Heart left ventricle (tissue), 16 donors: ENCODE measurements around the gene USF2. TPM values are rescaled to one million over a fixed set of nuclear protein-coding genes. Genes with fewer than 3 reads are reported as not detected.

ENCODE experiments used
- ATAC-seq, 4 donors: fragments of 200-7000 bp; cut with Tn5 transposase; one replicate each; pipeline ENCODE4 v1.9.1; 2020 to 2022; ENCODE audit warnings: moderate library complexity in 4 of 4, mild to moderate bottlenecking in 3 of 4, moderate number of reproducible peaks in 1 of 4
- DNase-seq, 5 donors: peaks; one replicate each; pipeline ENCODE4 v3.0.0-alpha.2; 2020
- H3K27ac ChIP-seq, 12 donors: fragments of 200-600 bp; sonication (generic) in 4 of 12; one replicate each; pipeline versions ENCODE4 v1.5.0 to v1.8.0; 2016 to 2022; ENCODE audit warnings: mild to moderate bottlenecking in 2 of 12
- H3K27me3 ChIP-seq, 9 donors: fragments of 200-600 bp; sonication (generic) in 2 of 9; one replicate each; pipeline versions ENCODE4 v1.5.1 to v1.8.0; 2016 to 2022; ENCODE audit warnings: mild to moderate bottlenecking in 3 of 9
- H3K36me3 ChIP-seq, 9 donors: fragments of 200-600 bp; sonication (generic) in 2 of 9; one replicate each; pipeline versions ENCODE4 v1.5.0 to v1.8.0; 2018 to 2022; ENCODE audit warnings: mild to moderate bottlenecking in 2 of 9
- H3K4me1 ChIP-seq, 12 donors: fragments of 200-600 bp; sonication (generic) in 4 of 12; one replicate each; pipeline versions ENCODE4 v1.5.0 to v1.8.0; 2016 to 2022; ENCODE audit warnings: mild to moderate bottlenecking in 3 of 12
- H3K4me3 ChIP-seq, 12 donors: fragments of 200-600 bp; sonication (generic) in 4 of 12; one replicate each; pipeline versions ENCODE4 v1.5.0 to v1.8.0; 2017 to 2022; ENCODE audit warnings: mild to moderate bottlenecking in 9 of 12, moderate library complexity in 4 of 12
- H3K9me3 ChIP-seq, 12 donors: fragments of 200-600 bp; sonication (generic) in 4 of 12; one replicate each; pipeline versions ENCODE4 v1.5.0 to v1.8.0; 2016 to 2022; ENCODE audit warnings: mild to moderate bottlenecking in 1 of 12
- CTCF ChIP-seq, 12 donors: fragments of 200-600 bp; sonication (generic) in 4 of 12; IDR thresholded peaks; one replicate each; pipeline versions ENCODE4 v1.5.0 to v1.8.0; 2018 to 2022; ENCODE audit warnings: antibody characterized with exemption in 12 of 12, mild to moderate bottlenecking in 5 of 12
- POLR2A ChIP-seq, 2 donors: fragments of 450-650 bp; IDR thresholded peaks; one replicate each; pipeline ENCODE4 v1.6.1; 2017; ENCODE audit warnings: antibody characterized with exemption in 2 of 2, mild to moderate bottlenecking in 2 of 2, moderate library complexity in 2 of 2
- WGBS, 4 donors: extraction: QIAGEN DNeasy Blood & Tissue Kit in 2 of 4; methylation state at CpG; one replicate each; pipeline versions ENCODE4 v1.1.5 to v1.1.7; 2013 to 2018; 5-methylcytosine and 5-hydroxymethylcytosine counted together
- intact Hi-C, 10 donors: fragments of 100-400 bp; cut with DNase I; formaldehyde crosslinking; loops; one replicate each; pipeline versions ENCODE4 v1.11.1 to v1.14.2; 2022
- polyA plus RNA-seq, 2 donors: library from polyadenylated mRNA; stranded (reverse); fragments of 200-250 nt; gene quantifications; one replicate each; pipeline ENCODE4 v1.2.3, GENCODE V29; 2013
- total RNA-seq, 9 donors: library from RNA; depleted of rRNA in 2 of 9; stranded (reverse); fragments of >200 nt in 2 of 9; fragmentation: NEBNext Ultra II Directional in 3 of 9; extraction: Animal tissue kit (Norgen Biotek cat#: 25700) in 3 of 9; gene quantifications; one replicate each; pipeline versions ENCODE4 v1.1.0 to v1.2.4, GENCODE V29; 2016 to 2023
- donor health status: ischemic (EF 13 %, LVEDD 7.1; RV severe dilation, severe dysfunction).
- donor health status: healthy with polysubstance abuse.
- donor health status: DM: no; HTN: yes; CAD: no.
- donor health status: DM: no; HTN: no; CAD: no.
- donor health status: ischemic (EF 25% LVEDD 6.9; RV normal size, moderate dysfunction).
- donor health status: ischemic (EF 25% LVEDD 5.7; RV mildly dilated, moderate dysfunction).
- donor health status: healthy.
- donor health status: DM: yes; HTN: yes; CAD: no.
- donor health status: ischemic (EF 35%, LVEDD 5.7; RV mildly dilated, moderate dysfunction).
- donor health status: nonischemic (EF 11% LVEDD 7.7; RV severe dilation, severe dysfunction).
- donor health status: DM: yes; HTN: yes; CAD: no.
- donor health status: PGD.
- donor health status: ischemic (EF 29% LVEDD 5.4; RV normal size, mild dysfunction).
- donor health status: nonischemic (EF 23%, LVEDD 6.1; RV moderate dilation, normal function).

The USF2 gene
- total and polyA plus RNA-seq, 11 donors, result 134 to 251 (median 159) TPM

GRCh38 chr19:35328851-35329285, 60.1 kb downstream of the USF2 start, which contains the start of gene CD22:
Gene CD22 (plus strand): TSS chr19:35329187. CDS start chr19:35332041, 2,854 bp downstream.
- DNase-seq, result peak in 1 of 5 donors; percentile 29
- TF ChIP-seq CTCF (IDR thresholded peaks at IDR 0.05), result no peak
- no peak for TF ChIP-seq POLR2A (IDR thresholded peaks at IDR 0.05)
- 68 to 81% (median 77%) methylated on average over 12 of the region's 12 CpGs for WGBS, 4 donors
- no peaks in the 10 kb centered on the region for H3K36me3 ChIP-seq
- no peak for ATAC-seq
- H3K27me3 ChIP-seq, result peaks cover 0 to 41% (median 9%) of the 10 kb centered on the region in 9 donors
- no peak within 1 kb of the TSS for H3K4me3 ChIP-seq
- intact Hi-C loops, result no loop called here
- no peak within 1 kb of the TSS for H3K27ac ChIP-seq
- no peaks in the 10 kb centered on the region for H3K4me1 ChIP-seq
- H3K9me3 ChIP-seq, result no peaks in the 10 kb centered on the region

GRCh38 chr19:35329323-35329722, 60.6 kb downstream of the USF2 start:
- intact Hi-C loops, result no loop called here
- ATAC-seq (no peak), DNase-seq (peak in 1 of 5 donors; percentile 28)
- Histone ChIP-seq H3K4me1 (no peaks in the 10 kb centered on the region), H3K36me3 (no peaks in the 10 kb centered on the region), H3K9me3 (no peaks in the 10 kb centered on the region), H3K4me3 (no peak overlapping the region), H3K27ac (no peak overlapping the region), H3K27me3 (peaks cover 0 to 46% (median 9%) of the 10 kb centered on the region in 9 donors)
- 77 to 91% (median 85%) methylated on average over 4 of the region's 4 CpGs for WGBS, 4 donors
- TF ChIP-seq CTCF (IDR thresholded peaks at IDR 0.05), result no peak
- no peak for TF ChIP-seq POLR2A (IDR thresholded peaks at IDR 0.05)

Other genes starting within 250 kb of the USF2 start
- 10 to 100 TPM; 22.1 to 68.3 (median 32.4) TPM for gene SCN1B, start 238.5 kb upstream of the USF2 start, total RNA-seq
- 10 to 100 TPM; 19.7 to 64.4 TPM for gene SCN1B, start 238.5 kb upstream of the USF2 start, polyA plus RNA-seq
- gene HPN, start 227.2 kb upstream of the USF2 start, total RNA-seq, result 10 to 100 TPM in 1 of 9 donors, 1 to 10 TPM in 8; 1.1 to 13.4 (median 3.3) TPM
- 1 to 10 TPM in 1 of 2 donors, under 1 TPM in 1; 0.80 to 1.4 TPM for gene HPN, start 227.2 kb upstream of the USF2 start, polyA plus RNA-seq
- 1 to 10 TPM in 2 of 9 donors, under 1 TPM in 4, not detected in 3; 0.37 to 2.5 (median 0.80) TPM for gene FXYD3, start 153.1 kb upstream of the USF2 start, total RNA-seq
- gene FXYD3, start 153.1 kb upstream of the USF2 start, polyA plus RNA-seq, result 1 to 10 TPM in 1 of 2 donors, under 1 TPM in 1; 0.98 to 1.1 TPM
- gene LGI4, start 133.9 kb upstream of the USF2 start, total RNA-seq, result 10 to 100 TPM in 3 of 9 donors, 1 to 10 TPM in 6; 2.2 to 15.1 (median 6.0) TPM
- gene LGI4, start 133.9 kb upstream of the USF2 start, polyA plus RNA-seq, result 10 to 100 TPM in 1 of 2 donors, 1 to 10 TPM in 1; 4.2 to 14.2 TPM
- 100 to 1,000 TPM; 261 to 631 (median 412) TPM for gene FXYD1, start 130.1 kb upstream of the USF2 start, total RNA-seq
- 100 to 1,000 TPM; 129 to 439 TPM for gene FXYD1, start 130.1 kb upstream of the USF2 start, polyA plus RNA-seq
- under 1 TPM in 3 of 9 donors, not detected in 6; 0.21 to 0.52 (median 0.28) TPM for gene FXYD7, start 125.7 kb upstream of the USF2 start, total RNA-seq
- not detected for gene FXYD7, start 125.7 kb upstream of the USF2 start, polyA plus RNA-seq
- 10 to 100 TPM; 15.3 to 87.9 (median 19.5) TPM for gene FXYD5, start 114.2 kb upstream of the USF2 start, total RNA-seq
- gene FXYD5, start 114.2 kb upstream of the USF2 start, polyA plus RNA-seq, result 10 to 100 TPM; 31.0 to 59.2 TPM
- gene FAM187B, start 40.2 kb upstream of the USF2 start, total RNA-seq, result not detected
- gene FAM187B, start 40.2 kb upstream of the USF2 start, polyA plus RNA-seq, result under 1 TPM in 1 of 2 donors, not detected in 1; 0.06 TPM
- gene LSR, start 20.0 kb upstream of the USF2 start, total RNA-seq, result 1 to 10 TPM; 2.8 to 9.0 (median 5.3) TPM
- gene LSR, start 20.0 kb upstream of the USF2 start, polyA plus RNA-seq, result 10 to 100 TPM in 1 of 2 donors, 1 to 10 TPM in 1; 4.8 to 10.5 TPM
- 1 to 10 TPM in 2 of 9 donors, under 1 TPM in 2, not detected in 5; 0.19 to 2.4 (median 1.1) TPM for gene HAMP, start 13.6 kb downstream of the USF2 start, total RNA-seq
- 10 to 100 TPM in 1 of 2 donors, not detected in 1; 22.0 TPM for gene HAMP, start 13.6 kb downstream of the USF2 start, polyA plus RNA-seq
- gene MAG, start 23.2 kb downstream of the USF2 start, total RNA-seq, result under 1 TPM in 1 of 9 donors, not detected in 8; 0.72 TPM
- under 1 TPM in 1 of 2 donors, not detected in 1; 0.30 TPM for gene MAG, start 23.2 kb downstream of the USF2 start, polyA plus RNA-seq
- 1 to 10 TPM in 5 of 9 donors, under 1 TPM in 2, not detected in 2; 0.20 to 3.3 (median 1.2) TPM for gene CD22, start 60.2 kb downstream of the USF2 start, total RNA-seq
- under 1 TPM; 0.11 to 0.36 TPM for gene CD22, start 60.2 kb downstream of the USF2 start, polyA plus RNA-seq
- gene FFAR1, start 78.9 kb downstream of the USF2 start, total RNA-seq, result not detected
- not detected for gene FFAR1, start 78.9 kb downstream of the USF2 start, polyA plus RNA-seq
- gene FFAR3, start 89.5 kb downstream of the USF2 start, total RNA-seq, result under 1 TPM in 1 of 9 donors, not detected in 8; 0.96 TPM
- under 1 TPM; 0.11 to 0.15 TPM for gene FFAR3, start 89.5 kb downstream of the USF2 start, polyA plus RNA-seq
- gene GPR42, start 102.1 kb downstream of the USF2 start, total RNA-seq, result not detected
- gene GPR42, start 102.1 kb downstream of the USF2 start, polyA plus RNA-seq, result not detected
- 1 to 10 TPM in 2 of 9 donors, under 1 TPM in 6, not detected in 1; 0.12 to 3.4 (median 0.40) TPM for gene FFAR2, start 179.3 kb downstream of the USF2 start, total RNA-seq
- gene FFAR2, start 179.3 kb downstream of the USF2 start, polyA plus RNA-seq, result under 1 TPM in 1 of 2 donors, not detected in 1; 0.15 TPM
- not detected for gene KRTDAP, start 221.5 kb downstream of the USF2 start, total RNA-seq
- not detected for gene KRTDAP, start 221.5 kb downstream of the USF2 start, polyA plus RNA-seq
- gene DMKN, start 244.7 kb downstream of the USF2 start, total RNA-seq, result 10 to 100 TPM in 7 of 9 donors, 1 to 10 TPM in 2; 7.8 to 26.9 (median 12.1) TPM
- 10 to 100 TPM; 18.2 to 38.8 TPM for gene DMKN, start 244.7 kb downstream of the USF2 start, polyA plus RNA-seq